ENCODE measurements around the gene ZBTB46.
A peak's percentile ranks its signal among the peaks of the same experiment; 100 is the strongest.

ZBTB46 gene

GRCh38 chr20:63702036-63702665 lies 128.9 kb downstream of the ZBTB46 start:
- no peak for DNase-seq

GRCh38 chr20:63701329-63702035 lies 129.6 kb downstream of the ZBTB46 start:
- no peak for DNase-seq

GRCh38 chr20:63701051-63701328 lies 130.1 kb downstream of the ZBTB46 start:
- no peak for DNase-seq

- DNase-seq = no peak
Measured at GRCh38 chr20:63700199-63701050, 130.6 kb downstream of the ZBTB46 start.

GRCh38 chr20:63699466-63700198 lies 131.4 kb downstream of the ZBTB46 start:
- no peak for DNase-seq

GRCh38 chr20:63698739-63699465 lies 132.2 kb downstream of the ZBTB46 start:
- DNase-seq = peak; percentile 75

GRCh38 chr20:63697868-63698545 lies 133.1 kb downstream of the ZBTB46 start:
- DNase-seq = no peak

GRCh38 chr20:63697357-63697867 lies 133.7 kb downstream of the ZBTB46 start:
- no peak for DNase-seq

GRCh38 chr20:63696628-63697356 lies 134.3 kb downstream of the ZBTB46 start, which contains the start of gene TNFRSF6B:
Gene TNFRSF6B, plus strand, starts transcription at chr20:63696652. Its CDS starts 116 bp downstream, at chr20:63696768.
- peak; percentile 53 for DNase-seq

- peak; percentile 45 for DNase-seq
Measured at GRCh38 chr20:63696306-63696627, 134.8 kb downstream of the ZBTB46 start.

GRCh38 chr20:63695424-63696305 lies 135.4 kb downstream of the ZBTB46 start:
- DNase-seq = no peak

GRCh38 chr20:63694584-63695423 lies 136.3 kb downstream of the ZBTB46 start:
- DNase-seq = no peak

GRCh38 chr20:63693733-63694583 lies 137.1 kb downstream of the ZBTB46 start:
- no peak for DNase-seq

All from stimulated activated CD4-positive, alpha-beta T cell treated with anti-CD3 and anti-CD28 coated beads, Interleukin-15, amount 100 ng/mL, for 24 hours (primary cell).